Measurements from ENCODE around the gene TENM4.
"Not testable (repeated sequence)": the region's sequence is repeated elsewhere in the genome, so short reads cannot be mapped to it uniquely, and the experiment has no call there.

The TENM4 gene

DNA sequence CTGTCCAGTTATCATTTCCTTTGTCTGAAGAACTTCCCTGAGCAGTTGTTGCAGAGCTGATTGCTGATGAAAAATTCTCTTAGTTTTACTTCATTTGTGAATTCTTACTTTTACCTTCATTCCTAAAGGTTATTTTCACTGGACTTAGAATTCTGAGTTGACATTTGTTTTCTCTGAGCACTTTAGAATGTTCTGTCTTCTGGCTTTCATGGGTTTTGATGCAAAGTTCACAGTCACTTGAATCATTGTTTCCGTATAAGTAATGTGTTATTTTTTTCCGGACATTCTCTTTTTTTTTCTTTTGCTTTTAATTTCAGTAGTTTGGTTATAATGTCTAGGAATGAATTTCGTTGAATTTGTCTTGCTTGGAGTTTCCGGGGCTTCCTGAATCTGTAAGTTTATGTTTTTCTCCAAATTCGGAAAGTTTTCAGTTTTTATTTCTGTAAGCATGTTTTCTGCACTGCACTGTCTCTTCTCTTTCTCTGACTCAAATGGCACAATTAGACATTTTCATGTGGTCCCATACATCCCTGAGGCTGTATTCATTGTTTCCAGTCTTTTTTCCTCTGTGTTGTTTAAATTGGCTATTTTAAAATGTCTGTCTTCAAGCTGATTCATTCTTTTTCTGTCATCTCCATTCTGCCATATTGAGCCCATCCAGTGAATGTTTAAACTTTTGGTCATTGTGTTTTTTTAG is 797.7 kb downstream of the TENM4 start:
- ChIA-PET POLR2A (no interaction called here), CTCF (interaction anchor here (1.4 to 8.7 kb wide), 8 partner anchors 16 to 849 kb away, joined by 3 to 173 read pairs (median 58); no protein-coding TSS in a partner anchor)
- no peak overlapping the region for H3K4me3 ChIP-seq (ENCODE audit: low read depth, low read length)
- no peak for DNase-seq (ENCODE audit: low read depth, low spot score)
- TF ChIP-seq, protein P1, sequence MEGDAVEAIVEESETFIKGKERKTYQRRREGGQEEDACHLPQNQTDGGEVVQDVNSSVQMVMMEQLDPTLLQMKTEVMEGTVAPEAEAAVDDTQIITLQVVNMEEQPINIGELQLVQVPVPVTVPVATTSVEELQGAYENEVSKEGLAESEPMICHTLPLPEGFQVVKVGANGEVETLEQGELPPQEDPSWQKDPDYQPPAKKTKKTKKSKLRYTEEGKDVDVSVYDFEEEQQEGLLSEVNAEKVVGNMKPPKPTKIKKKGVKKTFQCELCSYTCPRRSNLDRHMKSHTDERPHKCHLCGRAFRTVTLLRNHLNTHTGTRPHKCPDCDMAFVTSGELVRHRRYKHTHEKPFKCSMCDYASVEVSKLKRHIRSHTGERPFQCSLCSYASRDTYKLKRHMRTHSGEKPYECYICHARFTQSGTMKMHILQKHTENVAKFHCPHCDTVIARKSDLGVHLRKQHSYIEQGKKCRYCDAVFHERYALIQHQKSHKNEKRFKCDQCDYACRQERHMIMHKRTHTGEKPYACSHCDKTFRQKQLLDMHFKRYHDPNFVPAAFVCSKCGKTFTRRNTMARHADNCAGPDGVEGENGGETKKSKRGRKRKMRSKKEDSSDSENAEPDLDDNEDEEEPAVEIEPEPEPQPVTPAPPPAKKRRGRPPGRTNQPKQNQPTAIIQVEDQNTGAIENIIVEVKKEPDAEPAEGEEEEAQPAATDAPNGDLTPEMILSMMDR (IDR thresholded peaks at IDR 0.05; ENCODE audit: insufficient read depth, low read length, missing control alignments) = no peak

DNA sequence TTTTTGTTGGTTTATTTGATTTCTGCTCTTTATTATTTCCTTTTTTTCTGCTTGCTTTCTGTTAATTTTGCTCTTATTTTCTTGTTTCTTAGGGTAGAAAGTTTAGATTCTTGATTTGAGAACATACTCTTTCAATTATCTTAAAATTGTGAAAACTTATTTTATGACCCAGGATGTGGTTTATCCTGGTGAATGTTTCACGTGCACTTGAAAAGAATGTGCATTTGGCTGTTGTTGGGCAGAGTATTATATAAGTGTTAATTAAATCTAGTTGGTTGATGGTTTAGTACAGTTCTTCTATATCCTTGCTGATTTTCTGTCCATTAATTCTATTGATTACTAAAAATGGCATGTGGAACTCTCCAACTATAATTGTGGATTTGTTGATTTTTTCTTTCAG is 799.3 kb downstream of the TENM4 start:
- no peak for DNase-seq (ENCODE audit: low read depth, low spot score)
- CTCF ChIA-PET = interaction anchor here (1.0 to 1.2 kb wide), 2 partner anchors 9 to 458 kb away, joined by 3 to 4 read pairs; no protein-coding TSS in a partner anchor
- TF ChIP-seq, protein P1 (IDR thresholded peaks at IDR 0.05; ENCODE audit: insufficient read depth, low read length, missing control alignments) = no peak
- H3K4me3 ChIP-seq (ENCODE audit: low read depth, low read length) = no peak overlapping the region
- POLR2A ChIA-PET = no interaction called here

DNA sequence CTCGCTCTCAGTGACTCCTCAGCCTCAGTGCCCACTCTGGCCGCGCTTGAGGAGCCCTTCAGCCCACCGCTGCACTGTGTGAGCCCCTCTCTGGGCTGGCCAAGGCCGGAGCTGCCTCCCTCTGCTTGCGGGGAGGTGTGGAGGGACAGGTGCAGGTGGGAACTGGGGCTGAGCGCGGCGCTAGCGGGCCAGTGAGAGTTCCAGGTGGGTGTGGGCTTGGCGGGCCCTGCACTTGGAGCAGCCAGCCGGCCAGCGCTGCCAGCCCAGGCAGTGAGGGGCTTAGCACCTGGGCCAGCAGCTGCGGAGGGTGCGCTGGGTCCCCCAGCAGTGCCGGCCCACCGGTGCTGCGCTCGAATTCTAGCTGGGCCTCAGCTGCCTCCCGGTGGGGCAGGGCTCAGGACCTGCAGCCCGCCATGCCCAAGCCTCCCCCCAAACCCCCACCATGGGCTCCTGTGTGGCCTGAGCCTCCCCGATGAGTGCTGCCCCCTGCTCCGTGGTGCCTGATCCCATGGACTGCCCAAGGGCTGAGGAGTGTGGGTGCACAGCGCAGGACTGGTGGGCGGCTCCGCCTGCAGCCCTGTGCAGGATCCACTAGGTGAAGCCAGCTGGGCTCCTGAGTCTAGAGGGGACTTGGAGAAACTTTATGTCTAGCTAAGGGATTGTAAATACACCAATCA is 802.0 kb downstream of the TENM4 start:
- H3K4me3 ChIP-seq (ENCODE audit: low read depth, low read length) = no peak overlapping the region
- POLR2A ChIA-PET = no interaction called here
- TF ChIP-seq, protein P1 (IDR thresholded peaks at IDR 0.05; ENCODE audit: insufficient read depth, low read length, missing control alignments) = no peak
- no peak for DNase-seq (ENCODE audit: low read depth, low spot score)
- CTCF ChIA-PET = interaction anchor here (2.2 kb wide), 1 partner anchor 9 kb away, joined by 6 read pairs; no protein-coding TSS in a partner anchor

DNA sequence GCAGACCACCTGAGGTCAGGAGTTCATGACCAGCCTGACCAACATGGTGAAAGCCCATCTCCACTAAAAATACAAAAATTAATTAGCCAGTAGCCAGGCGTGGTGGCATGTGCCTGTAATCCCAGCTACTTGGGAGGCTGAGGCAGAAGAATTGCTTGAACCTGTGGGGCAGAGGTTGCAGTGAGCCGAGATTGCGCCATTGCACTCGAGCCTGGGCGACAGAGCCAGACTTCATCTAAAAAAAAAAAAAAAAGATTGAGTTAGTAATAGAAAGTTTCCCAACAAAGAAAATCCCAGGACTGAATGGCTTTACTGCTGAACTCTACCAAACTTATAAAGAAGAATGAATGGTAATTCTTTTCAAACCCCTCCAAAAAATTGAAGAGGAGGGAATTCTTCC is 803.3 kb downstream of the TENM4 start:
- CTCF ChIA-PET = interaction anchor here (0.9 to 2.2 kb wide), 2 partner anchors 8 to 10 kb away, joined by 3 to 6 read pairs; no protein-coding TSS in a partner anchor
- POLR2A ChIA-PET; DNase-seq (ENCODE audit: low read depth, low spot score); H3K4me3 ChIP-seq (ENCODE audit: low read depth, low read length): not testable (repeated sequence)

DNA sequence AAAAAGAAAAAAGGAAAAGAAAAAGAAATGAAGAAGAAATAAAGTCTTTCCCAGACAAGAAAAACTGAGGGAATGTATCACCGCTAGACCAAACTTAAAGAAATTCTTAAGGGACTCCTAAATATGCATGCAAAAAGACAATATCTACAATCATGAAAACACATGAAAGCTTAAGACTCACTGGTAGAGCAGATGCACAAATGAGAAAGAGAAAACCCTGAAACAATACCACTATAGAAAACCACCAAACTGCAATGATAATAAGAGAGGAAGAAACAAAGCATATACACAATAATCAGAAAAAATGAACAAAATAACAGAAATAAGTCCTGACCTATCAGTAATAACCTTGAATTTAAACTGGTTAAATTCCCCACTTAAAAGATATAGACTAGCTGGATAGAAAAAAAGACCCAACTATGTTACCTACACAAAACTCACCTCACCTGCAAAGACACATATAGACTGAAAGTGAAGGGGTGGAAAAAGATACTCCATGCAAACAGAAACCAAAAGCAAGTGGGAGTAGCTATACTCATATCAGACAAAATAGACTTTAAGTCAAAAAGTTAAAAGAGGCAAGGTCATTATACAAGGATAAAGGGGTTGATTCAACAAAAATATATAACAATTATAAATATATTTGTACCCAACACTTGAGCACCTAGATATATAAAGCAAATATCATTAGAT is 804.9 kb downstream of the TENM4 start:
- DNase-seq (ENCODE audit: low read depth, low spot score) = no peak
- ChIA-PET CTCF (interaction anchor here (1.2 to 2.0 kb wide), 2 partner anchors 9 to 11 kb away, joined by 4 to 9 read pairs; no protein-coding TSS in a partner anchor), POLR2A (no interaction called here)
- TF ChIP-seq, protein P1 (IDR thresholded peaks at IDR 0.05; ENCODE audit: insufficient read depth, low read length, missing control alignments) = no peak
- no peak overlapping the region for H3K4me3 ChIP-seq (ENCODE audit: low read depth, low read length)

DNA sequence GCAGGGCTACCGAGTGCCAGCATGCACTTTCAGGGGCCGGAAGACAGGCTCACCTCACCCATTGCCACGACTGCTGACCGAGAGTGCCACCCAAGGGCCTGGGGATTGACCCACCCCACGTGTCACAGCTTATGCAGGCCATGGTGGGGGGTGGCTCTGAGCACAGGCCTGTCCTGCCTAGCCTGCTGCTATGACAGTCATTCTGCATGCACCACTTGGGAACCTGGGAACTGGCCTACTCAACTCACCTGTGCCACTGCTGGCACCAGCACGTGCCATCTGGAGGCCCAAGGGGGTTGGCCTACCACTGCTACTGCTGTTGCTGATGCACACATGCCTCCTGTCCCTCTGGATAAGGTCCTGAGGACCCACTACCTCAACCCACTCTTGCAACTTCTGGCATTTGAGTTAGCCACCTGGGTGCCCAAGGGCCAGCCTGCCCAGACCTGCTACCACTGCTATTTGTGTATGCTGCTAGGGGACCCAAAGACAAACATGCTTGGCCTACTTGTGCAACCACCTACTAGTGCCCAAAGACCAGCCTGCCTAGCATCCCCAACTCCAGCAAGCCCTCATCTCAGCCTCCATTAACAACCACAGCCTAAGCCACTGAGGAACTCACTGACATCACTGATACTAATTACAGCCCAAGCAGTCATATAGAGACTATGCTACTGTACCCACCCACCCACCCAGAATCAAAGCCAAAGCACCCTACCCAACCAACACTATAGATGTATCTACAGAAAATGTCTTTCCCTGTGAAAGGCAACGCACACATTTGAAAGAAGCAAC is 807.1 kb downstream of the TENM4 start:
- DNase-seq (ENCODE audit: low read depth, low spot score) = no peak
- TF ChIP-seq, protein P1 (IDR thresholded peaks at IDR 0.05; ENCODE audit: insufficient read depth, low read length, missing control alignments) = no peak
- no peak overlapping the region for H3K4me3 ChIP-seq (ENCODE audit: low read depth, low read length)
- POLR2A ChIA-PET = no interaction called here
- CTCF ChIA-PET = no interaction called here
